OCI-LY1 (cell line): ENCODE measurements around the gene DNAI4.
"Not testable (repeated sequence)": the region's sequence is repeated elsewhere in the genome, so short reads cannot be mapped to it uniquely, and the experiment has no call there.

Experiments used
- H2AFZ ChIP-seq: fragments of 200-600 bp; sonication (generic), shearing (Covaris generic); 2 replicates; pipeline ENCODE4 v1.6.0; 2014; ENCODE audit warnings: antibody characterized with exemption, mild to moderate bottlenecking, low read length
- H3F3A ChIP-seq: fragments of 200-600 bp; sonication (generic), shearing (Covaris generic); 2 replicates; pipeline ENCODE4 v1.6.0; 2014; ENCODE audit warnings: mild to moderate bottlenecking, antibody characterized with exemption, low read length, moderate library complexity; ENCODE audit not compliant: insufficient read depth
- H3K27ac ChIP-seq: fragments of 200-600 bp; sonication (generic); 2 replicates; pipeline ENCODE4 v1.5.1; 2014; ENCODE audit warnings: low read length, mixed run types, mild to moderate bottlenecking, low read depth; ENCODE audit not compliant: poor library complexity, severe bottlenecking
- H3K27me3 ChIP-seq: fragments of 200-600 bp; sonication (generic); 2 replicates; pipeline ENCODE4 v1.6.0; 2014; ENCODE audit warnings: antibody characterized with exemption, mild to moderate bottlenecking, low read length, moderate library complexity; ENCODE audit not compliant: insufficient read depth
- H3K36me3 ChIP-seq: fragments of 200-600 bp; sonication (generic); 2 replicates; pipeline ENCODE4 v1.6.1; 2014; ENCODE audit warnings: mild to moderate bottlenecking, antibody characterized with exemption, low read length, moderate library complexity, mixed read lengths; ENCODE audit not compliant: insufficient read depth
- H3K4me1 ChIP-seq: fragments of 200-600 bp; sonication (generic); 2 replicates; pipeline ENCODE4 v1.5.1; 2014; ENCODE audit warnings: mild to moderate bottlenecking, low read length, moderate library complexity; ENCODE audit not compliant: insufficient read depth, severe bottlenecking
- H3K4me2 ChIP-seq: fragments of 200-600 bp; sonication (generic), shearing (Covaris generic); 2 replicates; pipeline ENCODE4 v1.6.1; 2014; ENCODE audit warnings: low read length
- H3K4me3 ChIP-seq: fragments of 200-600 bp; sonication (generic); 2 replicates; pipeline ENCODE4 v1.5.1; 2014; ENCODE audit warnings: low read length, low read depth, mild to moderate bottlenecking, mixed read lengths; ENCODE audit not compliant: poor library complexity, severe bottlenecking
- H3K79me2 ChIP-seq: fragments of 200-600 bp; shearing (Covaris generic); 2 replicates; pipeline ENCODE4 v1.6.1; 2016; ENCODE audit warnings: mixed run types, low read length, mixed read lengths; ENCODE audit not compliant: insufficient read depth
- H3K9ac ChIP-seq: fragments of 200-600 bp; sonication (generic), shearing (Covaris generic); 2 replicates; pipeline ENCODE4 v1.6.1; 2014; ENCODE audit warnings: mild to moderate bottlenecking, low read length, mixed read lengths
- H3K9me2 ChIP-seq: fragments of 200-600 bp; sonication (generic), shearing (Covaris generic); 2 replicates; pipeline ENCODE4 v1.6.1; 2014; ENCODE audit warnings: low read depth, mild to moderate bottlenecking, low read length, mixed read lengths
- H3K9me3 ChIP-seq: fragments of 200-600 bp; shearing (Covaris generic); 2 replicates; pipeline ENCODE4 v1.6.1; 2014; ENCODE audit warnings: low read length, mixed read lengths
- H4K20me1 ChIP-seq: fragments of 200-600 bp; sonication (generic), shearing (Covaris generic); 2 replicates; pipeline ENCODE4 v1.6.0; 2016; ENCODE audit warnings: mild to moderate bottlenecking, low read length; ENCODE audit not compliant: insufficient read depth
- CTCF ChIP-seq: fragments of 200-600 bp; sonication (generic), shearing (Covaris generic); IDR thresholded peaks from 2 replicates; pipeline ENCODE4 v1.5.1; 2017; ENCODE audit warnings: mild to moderate bottlenecking, antibody characterized with exemption, low read length, moderate library complexity, mixed read lengths
- EZH2 ChIP-seq: fragments of 200-600 bp; sonication (generic), shearing (Covaris generic); IDR thresholded peaks from 2 replicates; pipeline ENCODE4 v1.8.0; 2017; ENCODE audit warnings: borderline replicate concordance, mixed run types, mild to moderate bottlenecking, antibody characterized with exemption, low read length, moderate library complexity, mixed read lengths

Gene DNAI4

GRCh38 chr1:66889030-66889429 lies 35.6 kb downstream of the DNAI4 start:
- H3K36me3 ChIP-seq, result no peaks in the 10 kb centered on the region
- H3K9me2 ChIP-seq, result no peaks in the 10 kb centered on the region
- H3K4me3 ChIP-seq, result no peak overlapping the region
- H2AFZ ChIP-seq, result no peak overlapping the region
- H3K9ac ChIP-seq, result no peak overlapping the region
- TF ChIP-seq CTCF (no peak), EZH2 (no peak)
- H3K9me3 ChIP-seq, result no peaks in the 10 kb centered on the region
- no peaks in the 10 kb centered on the region for H4K20me1 ChIP-seq
- no peaks in the 10 kb centered on the region for H3K27me3 ChIP-seq
- H3K4me1 ChIP-seq, result no peaks in the 10 kb centered on the region
- H3K4me2 ChIP-seq, result no peak overlapping the region
- H3K27ac ChIP-seq, result no peak overlapping the region
- no peaks in the 10 kb centered on the region for H3K79me2 ChIP-seq
- no peaks in the 10 kb centered on the region for H3F3A ChIP-seq

GRCh38 chr1:66876664-66877063 lies 48.0 kb downstream of the DNAI4 start:
- Histone ChIP-seq H3K36me3 (no peaks in the 10 kb centered on the region), H3K4me2 (no peak overlapping the region), H3K27me3 (no peaks in the 10 kb centered on the region), H3K4me3 (no peak overlapping the region), H3K9me2 (no peaks in the 10 kb centered on the region), H3K27ac (no peak overlapping the region), H3F3A (no peaks in the 10 kb centered on the region), H3K79me2 (no peaks in the 10 kb centered on the region), H3K9me3 (no peaks in the 10 kb centered on the region), H4K20me1 (no peaks in the 10 kb centered on the region), H3K4me1 (no peaks in the 10 kb centered on the region), H3K9ac (no peak overlapping the region), H2AFZ (no peak overlapping the region)
- TF ChIP-seq EZH2, result no peak
- no peak for TF ChIP-seq CTCF

GRCh38 chr1:66873111-66873510 lies 51.5 kb downstream of the DNAI4 start:
- Histone ChIP-seq H3K4me3 (no peak overlapping the region), H3K9me2 (peaks cover 4% of the 10 kb centered on the region; the same call in 1 of the 2 replicates), H4K20me1 (no peaks in the 10 kb centered on the region), H3K9ac (no peak overlapping the region), H3K27me3 (no peaks in the 10 kb centered on the region), H3K9me3 (no peaks in the 10 kb centered on the region), H3K4me2 (no peak overlapping the region), H3K27ac (no peak overlapping the region), H3K79me2 (no peaks in the 10 kb centered on the region), H3K36me3 (no peaks in the 10 kb centered on the region), H3F3A (no peaks in the 10 kb centered on the region), H2AFZ (no peak overlapping the region), H3K4me1 (no peaks in the 10 kb centered on the region)
- TF ChIP-seq CTCF (no peak), EZH2 (no peak)

- not testable (repeated sequence) for H3F3A ChIP-seq, H3K4me2 ChIP-seq, H3K27ac ChIP-seq, H3K9me2 ChIP-seq, H3K36me3 ChIP-seq, H3K79me2 ChIP-seq, H3K27me3 ChIP-seq, H3K9me3 ChIP-seq, H3K9ac ChIP-seq, H4K20me1 ChIP-seq, H3K4me3 ChIP-seq, H3K4me1 ChIP-seq, H2AFZ ChIP-seq
Measured at GRCh38 chr1:66872024-66872423, 52.6 kb downstream of the DNAI4 start.
